Mucosa of rectum (tissue), 2 donors: ENCODE measurements around the gene ZC3H18.

Experiments
- H3K27ac ChIP-seq, 2 donors: one replicate each; pipeline ENCODE4 v1.7.0; 2013; ENCODE audit warnings: inconsistent platforms in 2 of 2, low read depth in 2 of 2, low read length in 2 of 2
- H3K27me3 ChIP-seq, 2 donors: one replicate each; pipeline ENCODE4 v1.7.0; 2013; ENCODE audit warnings: low read length in 2 of 2; ENCODE audit not compliant: control insufficient read depth in 2 of 2, insufficient read depth in 2 of 2
- H3K36me3 ChIP-seq, 2 donors: one replicate each; pipeline ENCODE4 v1.7.0; 2013; ENCODE audit warnings: low read length in 2 of 2; ENCODE audit not compliant: control insufficient read depth in 2 of 2, insufficient read depth in 2 of 2
- H3K4me1 ChIP-seq, 2 donors: one replicate each; pipeline ENCODE4 v1.7.0; 2013; ENCODE audit warnings: low read length in 2 of 2, mild to moderate bottlenecking in 1 of 2; ENCODE audit not compliant: control insufficient read depth in 2 of 2, insufficient read depth in 2 of 2
- H3K4me3 ChIP-seq, 2 donors: one replicate each; pipeline ENCODE4 v1.7.0; 2013; ENCODE audit warnings: low read length in 2 of 2
- H3K9ac ChIP-seq, 2 donors: one replicate each; pipeline ENCODE4 v1.7.0; 2013; ENCODE audit warnings: low read length in 2 of 2, low read depth in 1 of 2, mild to moderate bottlenecking in 1 of 2
- H3K9me3 ChIP-seq, 2 donors: one replicate each; pipeline ENCODE4 v1.7.0; 2013; ENCODE audit warnings: low read length in 2 of 2; ENCODE audit not compliant: control insufficient read depth in 2 of 2
- donor health status: healthy.
- donor health status: Normal muscosa, but diverticular disease.

The ZC3H18 gene

DNA sequence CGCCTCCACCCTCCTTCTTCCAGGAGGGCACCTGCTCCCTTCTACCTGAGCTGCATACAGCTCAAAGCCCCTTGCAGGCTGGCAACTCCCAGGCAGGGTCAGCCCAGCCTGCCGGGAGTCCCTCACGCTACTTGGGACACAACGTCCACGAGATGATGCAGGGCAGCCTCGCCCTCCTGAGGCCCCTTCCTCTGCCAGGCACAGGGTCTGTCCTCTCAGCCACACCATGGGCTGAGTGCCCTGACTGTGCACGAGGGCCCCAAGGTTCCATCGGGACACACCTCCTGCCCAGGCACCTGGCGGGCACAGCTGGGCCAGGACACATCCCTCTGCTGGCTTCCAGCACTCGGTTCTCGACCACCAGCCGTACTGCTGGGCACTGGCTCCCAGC, 30.9 kb upstream of the ZC3H18 start:
- H3K27me3 ChIP-seq = peaks cover 22 to 26% of the 10 kb centered on the region in 2 donors
- H3K4me1 ChIP-seq = peaks cover 5 to 7% of the 10 kb centered on the region in 2 donors
- no peak overlapping the region for H3K9ac ChIP-seq
- peaks cover 0 to 4% of the 10 kb centered on the region in 2 donors for H3K9me3 ChIP-seq
- no peak overlapping the region for H3K27ac ChIP-seq
- H3K4me3 ChIP-seq = no peak overlapping the region
- no peaks in the 10 kb centered on the region for H3K36me3 ChIP-seq

DNA sequence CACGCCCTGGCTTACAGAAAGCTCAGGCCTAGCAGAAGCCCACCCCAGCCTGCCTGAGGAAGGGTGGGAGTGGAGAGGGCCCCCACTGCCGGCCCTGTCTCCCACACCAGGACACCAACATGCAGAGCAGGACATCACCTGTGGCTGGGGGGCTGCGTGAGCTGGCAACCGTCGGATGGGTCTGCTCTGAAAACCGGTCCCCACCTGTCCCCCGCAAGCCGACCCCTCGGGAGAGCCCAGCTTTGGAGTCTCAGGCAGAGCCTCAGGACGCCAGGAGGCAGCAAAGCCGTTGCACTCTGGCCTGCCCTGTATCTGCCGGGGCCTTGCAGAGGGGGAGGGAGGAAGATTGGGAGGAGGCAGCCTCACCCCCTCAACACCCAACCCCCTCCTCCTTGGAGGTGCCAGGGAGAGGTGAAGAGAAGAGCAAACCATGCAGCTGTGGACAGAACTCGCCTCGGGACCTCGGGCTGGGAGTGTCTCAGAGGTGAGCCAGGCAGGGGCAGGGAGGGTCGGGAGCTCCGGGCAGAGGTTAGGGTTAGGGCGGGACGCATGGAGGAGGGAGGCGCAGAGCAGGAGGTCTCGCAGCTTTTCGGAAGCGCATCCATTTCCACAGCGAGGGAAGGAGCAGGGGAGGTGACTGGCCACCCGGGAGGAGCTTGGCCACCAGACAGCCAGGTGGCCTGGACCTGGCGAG, 30.4 kb upstream of the ZC3H18 start:
- Histone ChIP-seq H3K9ac (no peak overlapping the region), H3K27me3 (peaks cover 22 to 26% of the 10 kb centered on the region in 2 donors), H3K27ac (no peak overlapping the region), H3K36me3 (no peaks in the 10 kb centered on the region), H3K9me3 (peaks cover 0 to 4% of the 10 kb centered on the region in 2 donors), H3K4me3 (no peak overlapping the region), H3K4me1 (peaks cover 5% of the 10 kb centered on the region in 2 donors)

DNA sequence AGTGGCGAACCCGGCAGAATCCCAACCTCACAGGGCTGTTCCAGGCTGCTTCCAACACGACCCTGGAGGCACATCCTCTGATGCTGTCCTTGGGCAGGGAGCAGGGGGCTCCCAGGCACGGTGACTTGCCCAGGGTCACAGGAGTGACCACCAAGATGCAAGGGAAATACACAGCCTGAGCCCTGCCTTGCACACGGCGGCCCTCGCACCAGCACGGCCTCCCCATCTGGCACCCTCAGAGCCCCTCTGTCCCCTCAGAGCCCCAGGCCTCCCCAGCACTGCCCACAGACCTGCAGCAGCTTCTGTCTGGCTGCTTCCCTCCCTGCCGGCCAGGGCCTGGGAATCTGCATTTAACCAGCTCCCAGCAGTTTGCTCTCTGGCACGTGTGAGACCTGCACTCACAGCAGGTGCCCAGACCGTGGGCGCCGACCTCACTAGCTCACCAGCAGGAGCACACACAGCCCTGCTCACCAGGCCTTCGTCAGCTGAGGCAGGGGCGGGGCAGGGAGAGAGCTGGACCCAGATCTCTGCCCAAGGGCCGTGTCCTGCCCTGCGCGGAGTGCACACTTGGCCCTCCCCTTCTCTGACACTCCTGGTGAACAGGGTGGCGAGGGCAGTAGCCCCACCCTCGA, 29.7 kb upstream of the ZC3H18 start:
- H3K4me3 ChIP-seq = no peak overlapping the region

DNA sequence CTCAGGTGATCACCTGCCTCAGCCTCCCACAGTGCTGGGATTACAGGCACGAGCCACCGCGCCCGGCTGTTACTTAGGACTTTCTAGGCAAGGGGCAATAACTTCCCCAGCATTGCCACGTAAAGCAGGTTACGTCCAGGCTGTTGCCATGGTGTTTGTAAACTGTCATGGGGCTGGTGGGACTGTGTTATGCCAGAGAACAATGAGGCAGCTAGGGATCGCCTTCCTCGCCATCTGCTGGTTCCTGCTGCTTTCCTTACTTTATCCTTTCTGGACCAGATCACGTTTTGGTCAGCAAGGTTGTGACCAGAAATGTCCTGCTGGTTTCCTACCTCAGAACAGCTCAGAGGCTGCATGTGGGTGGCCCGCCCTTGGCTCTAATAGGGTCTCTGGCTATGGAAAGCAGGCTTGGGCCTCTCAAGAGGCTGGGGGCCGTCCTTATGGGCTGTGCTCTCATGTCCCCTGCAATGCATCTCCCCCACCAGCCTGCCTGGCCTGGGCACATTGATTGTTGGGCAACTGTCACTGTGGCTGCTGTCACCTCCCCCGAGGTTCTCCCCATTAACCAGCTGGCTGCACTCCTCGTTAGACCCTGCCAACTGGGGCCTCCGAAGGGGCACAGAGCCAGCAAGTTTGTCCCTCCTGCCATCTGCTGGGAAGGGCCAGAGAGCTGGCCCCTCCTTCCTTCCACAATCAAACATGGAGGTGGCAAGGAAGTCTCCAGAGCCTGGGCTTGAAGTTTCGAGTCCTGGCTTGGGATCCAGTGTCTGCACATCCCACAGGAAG, 28.2 kb upstream of the ZC3H18 start:
- Histone ChIP-seq H3K9ac (no peak overlapping the region), H3K4me3 (no peak overlapping the region), H3K9me3 (peaks cover 0 to 4% of the 10 kb centered on the region in 2 donors), H3K4me1 (no peaks in the 10 kb centered on the region), H3K27ac (no peak overlapping the region), H3K36me3 (no peaks in the 10 kb centered on the region), H3K27me3 (peaks cover 26 to 35% of the 10 kb centered on the region in 2 donors)

More for the DNA sequence above, 29.7 kb upstream of the ZC3H18 start:
- Histone ChIP-seq H3K4me1 (no peaks in the 10 kb centered on the region), H3K9me3 (peaks cover 0 to 4% of the 10 kb centered on the region in 2 donors), H3K9ac (no peak overlapping the region), H3K36me3 (no peaks in the 10 kb centered on the region), H3K27ac (no peak overlapping the region), H3K27me3 (peaks cover 22 to 26% of the 10 kb centered on the region in 2 donors)

DNA sequence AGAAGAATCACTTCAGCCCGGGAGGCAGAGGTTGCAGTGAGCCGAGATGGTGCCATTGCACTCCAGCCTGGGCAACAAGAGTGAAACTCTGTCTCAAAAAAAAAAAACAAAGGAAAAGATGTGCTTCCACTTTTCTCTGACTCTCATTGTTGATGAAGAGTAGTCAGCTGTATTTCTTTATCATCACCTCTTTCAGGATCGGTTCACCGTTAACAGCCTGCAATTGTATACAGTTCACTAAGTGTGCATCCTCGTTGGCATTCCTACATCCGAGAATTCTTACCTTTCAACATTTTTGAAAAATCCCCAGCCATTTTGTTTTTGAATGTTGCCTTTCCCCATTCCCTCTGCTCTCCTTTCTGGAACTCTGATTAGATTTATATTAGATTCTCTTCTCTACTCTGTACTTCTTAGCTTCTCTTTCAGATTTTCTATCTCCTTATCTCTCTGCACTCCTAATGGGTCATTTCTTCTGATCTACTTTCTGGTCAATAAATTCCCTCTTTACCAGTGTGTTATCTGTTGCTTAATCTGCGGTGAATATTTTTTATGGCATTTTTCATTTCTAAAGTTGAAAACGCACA, 26.9 kb upstream of the ZC3H18 start:
- Histone ChIP-seq H3K9me3 (peaks cover 0 to 4% of the 10 kb centered on the region in 2 donors), H3K36me3 (no peaks in the 10 kb centered on the region), H3K4me3 (no peak overlapping the region), H3K27me3 (peaks cover 23 to 36% of the 10 kb centered on the region in 2 donors), H3K27ac (no peak overlapping the region), H3K9ac (no peak overlapping the region), H3K4me1 (no peaks in the 10 kb centered on the region)

DNA sequence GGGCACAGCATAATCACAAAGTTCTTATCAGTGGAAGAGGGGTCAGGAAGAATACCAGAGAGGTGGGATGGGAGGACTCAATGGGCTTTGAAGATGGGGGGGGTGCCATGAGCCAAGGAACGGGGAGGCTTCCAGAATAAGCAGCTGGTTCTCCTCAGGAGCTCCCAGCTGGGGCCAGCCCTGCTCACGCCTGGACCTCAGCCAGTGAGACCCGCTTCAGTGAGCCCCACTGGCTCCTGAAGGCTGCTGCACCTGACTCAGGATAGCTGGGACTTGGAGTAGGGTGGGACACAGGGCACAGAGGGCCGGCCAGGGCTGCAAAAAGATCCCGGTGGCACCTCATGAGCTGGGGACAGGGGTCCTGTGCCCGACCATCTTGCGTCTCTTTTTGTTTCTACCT, 24.4 kb upstream of the ZC3H18 start:
- H3K27me3 ChIP-seq = peaks cover 7 to 15% of the 10 kb centered on the region in 2 donors

DNA sequence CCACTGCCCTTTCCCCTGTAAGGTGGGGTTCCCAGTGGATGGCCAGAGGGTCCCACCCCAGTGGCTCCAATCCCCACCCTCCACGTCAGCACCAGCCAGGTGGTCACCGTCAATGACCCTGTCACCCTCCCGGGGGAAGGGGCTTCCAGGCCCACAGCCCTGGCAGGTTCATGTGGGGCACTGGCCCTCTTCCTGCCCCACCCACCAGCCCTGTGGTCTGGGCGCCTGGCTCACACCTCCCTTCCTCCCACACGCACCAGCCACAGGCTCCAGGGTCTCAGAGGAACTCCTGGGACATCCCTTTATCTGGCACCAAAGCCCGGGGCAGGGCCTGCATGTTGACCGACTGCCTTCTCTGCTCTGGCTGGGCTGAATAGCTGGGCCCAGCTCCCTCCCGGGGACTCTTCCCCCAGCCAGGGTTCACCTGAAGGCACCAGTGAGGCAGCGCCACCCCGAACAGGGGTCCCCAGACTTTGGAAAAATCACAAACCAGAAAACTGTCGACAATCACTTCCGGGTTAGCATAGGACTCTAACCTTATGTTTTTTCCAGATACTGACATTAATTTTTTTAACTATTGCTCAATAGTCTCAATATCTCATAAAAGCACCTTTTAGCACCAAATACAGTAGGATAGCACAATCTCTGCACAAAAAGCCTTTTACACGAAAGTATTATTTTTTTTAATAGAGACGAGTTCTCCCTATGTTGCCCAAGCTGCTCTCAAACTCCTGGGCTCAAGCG, 21.9 kb upstream of the ZC3H18 start:
- Histone ChIP-seq H3K4me1 (peaks cover 2 to 3% of the 10 kb centered on the region in 2 donors), H3K4me3 (no peak overlapping the region), H3K27me3 (peaks cover 4 to 14% of the 10 kb centered on the region in 2 donors), H3K27ac (no peak overlapping the region), H3K9ac (no peak overlapping the region), H3K36me3 (no peaks in the 10 kb centered on the region), H3K9me3 (peaks cover 0 to 4% of the 10 kb centered on the region in 2 donors)

More for the DNA sequence above, 24.4 kb upstream of the ZC3H18 start:
- no peak overlapping the region for H3K9ac ChIP-seq
- peaks cover 0 to 2% of the 10 kb centered on the region in 2 donors for H3K4me1 ChIP-seq
- no peak overlapping the region for H3K27ac ChIP-seq
- no peak overlapping the region for H3K4me3 ChIP-seq
- H3K36me3 ChIP-seq = no peaks in the 10 kb centered on the region
- peaks cover 0 to 4% of the 10 kb centered on the region in 2 donors for H3K9me3 ChIP-seq

DNA sequence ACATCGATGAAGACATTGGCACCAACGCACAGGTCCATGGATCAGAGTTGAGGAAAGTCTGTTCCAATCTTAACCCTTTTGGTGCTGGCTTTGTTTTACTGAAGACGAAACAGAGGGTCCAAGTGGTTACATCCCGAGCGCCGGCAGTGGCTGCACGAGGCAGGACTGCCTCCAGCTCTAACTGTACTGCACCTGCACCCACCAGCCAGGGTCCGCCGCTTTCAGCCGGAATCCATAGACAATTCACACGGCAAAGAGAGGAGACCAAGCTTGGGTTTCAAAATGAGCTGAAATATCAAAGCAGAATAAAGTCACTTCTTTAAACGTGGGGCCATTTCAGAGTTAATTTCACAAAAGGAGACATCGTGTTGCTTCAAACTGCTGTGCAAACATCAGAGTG, 21.2 kb upstream of the ZC3H18 start:
- H3K9me3 ChIP-seq = no peaks in the 10 kb centered on the region
- H3K4me1 ChIP-seq = peaks cover 2 to 3% of the 10 kb centered on the region in 2 donors
- H3K27me3 ChIP-seq = peaks cover 4 to 14% of the 10 kb centered on the region in 2 donors
- no peak overlapping the region for H3K27ac ChIP-seq
- no peaks in the 10 kb centered on the region for H3K36me3 ChIP-seq
- no peak overlapping the region for H3K4me3 ChIP-seq
- no peak overlapping the region for H3K9ac ChIP-seq

DNA sequence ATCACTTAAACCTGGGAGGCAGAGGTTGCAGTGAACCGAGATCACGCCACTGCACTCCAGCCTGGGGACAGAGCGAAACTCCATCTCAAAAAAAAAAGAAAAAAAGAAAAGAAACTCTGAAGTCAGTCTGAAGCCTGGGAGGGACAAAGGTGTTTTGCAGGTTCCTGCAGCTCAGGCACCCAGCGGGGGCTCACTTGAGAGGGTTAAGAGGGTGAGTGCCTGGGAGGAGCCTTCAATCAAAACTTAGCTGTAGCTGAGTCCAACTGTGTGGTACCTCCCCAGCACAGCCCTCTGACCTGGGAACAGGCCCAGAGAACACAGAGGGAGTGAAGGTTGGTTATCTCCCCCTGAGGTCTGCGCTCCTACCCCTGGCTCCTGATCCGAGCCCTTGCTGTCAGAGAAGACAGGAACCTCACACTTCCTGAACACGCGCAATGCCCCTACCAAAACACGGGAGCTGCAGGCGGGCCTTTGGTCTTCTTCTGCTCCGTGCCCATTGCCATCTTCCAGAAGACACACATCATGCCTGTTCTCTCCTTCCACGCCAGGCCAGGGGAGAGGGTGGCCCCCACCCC, 20.4 kb upstream of the ZC3H18 start:
- H3K27ac ChIP-seq = no peak overlapping the region
- peaks cover 2 to 3% of the 10 kb centered on the region in 2 donors for H3K4me1 ChIP-seq
- H3K9ac ChIP-seq = no peak overlapping the region
- H3K27me3 ChIP-seq = peaks cover 4 to 14% of the 10 kb centered on the region in 2 donors
- no peaks in the 10 kb centered on the region for H3K9me3 ChIP-seq
- no peaks in the 10 kb centered on the region for H3K36me3 ChIP-seq
- no peak overlapping the region for H3K4me3 ChIP-seq
